ENCODE measurements around the gene PDGFRB. TPM values are rescaled to one million over a fixed set of nuclear protein-coding genes. Genes with fewer than 3 reads are reported as not detected.
A peak's percentile ranks its signal among the peaks of the same experiment; 100 is the strongest.

PDGFRB gene
- total RNA-seq, 1 donor from 2014 or later: 1.0 TPM

- Mint-ChIP-seq H3K27ac (no peak overlapping the region), H3K36me3 (ENCODE audit: low read depth) (no peaks in the 10 kb centered on the region), H3K4me1 (ENCODE audit: low read depth) (no peaks in the 10 kb centered on the region), H3K27me3 (ENCODE audit: insufficient read depth) (peaks cover 43% of the 10 kb centered on the region), H3K9me3 (no peaks in the 10 kb centered on the region), H3K4me3 (no peak overlapping the region)
- intact Hi-C loops (cut with micrococcal nuclease): no loop called here
- DNase-seq (ENCODE audit: low spot score): no peak
These were observed 10.5 kb upstream of the PDGFRB start for GRCh38 chr5:150166037-150166649.

GRCh38 chr5:150164211-150164980, 8.8 kb upstream of the PDGFRB start:
- intact Hi-C loops (cut with micrococcal nuclease): no loop called here
- peaks cover 39% of the 10 kb centered on the region for H3K27me3 Mint-ChIP-seq (ENCODE audit: insufficient read depth)
- no peaks in the 10 kb centered on the region for H3K4me1 Mint-ChIP-seq (ENCODE audit: low read depth)
- DNase-seq (ENCODE audit: low spot score): no peak
- H3K4me3 Mint-ChIP-seq: no peak overlapping the region
- H3K36me3 Mint-ChIP-seq (ENCODE audit: low read depth): no peaks in the 10 kb centered on the region
- no peak overlapping the region for H3K27ac Mint-ChIP-seq
- H3K9me3 Mint-ChIP-seq: no peaks in the 10 kb centered on the region

GRCh38 chr5:150163547-150164059, 8.0 kb upstream of the PDGFRB start:
- Mint-ChIP-seq H3K9me3 (no peaks in the 10 kb centered on the region), H3K27me3 (ENCODE audit: insufficient read depth) (peaks cover 33% of the 10 kb centered on the region), H3K36me3 (ENCODE audit: low read depth) (no peaks in the 10 kb centered on the region), H3K4me1 (ENCODE audit: low read depth) (no peaks in the 10 kb centered on the region), H3K4me3 (no peak overlapping the region), H3K27ac (no peak overlapping the region)
- intact Hi-C loops (cut with micrococcal nuclease): no loop called here
- DNase-seq (ENCODE audit: low spot score): no peak

GRCh38 chr5:150163035-150163434, 7.4 kb upstream of the PDGFRB start:
- peaks cover 27% of the 10 kb centered on the region for H3K27me3 Mint-ChIP-seq (ENCODE audit: insufficient read depth)
- intact Hi-C loops (cut with micrococcal nuclease): no loop called here
- no peak overlapping the region for H3K4me3 Mint-ChIP-seq
- H3K27ac Mint-ChIP-seq: no peak overlapping the region
- no peak for DNase-seq (ENCODE audit: low spot score)
- no peaks in the 10 kb centered on the region for H3K4me1 Mint-ChIP-seq (ENCODE audit: low read depth)
- no peaks in the 10 kb centered on the region for H3K9me3 Mint-ChIP-seq
- H3K36me3 Mint-ChIP-seq (ENCODE audit: low read depth): no peaks in the 10 kb centered on the region

- no peak overlapping the region for H3K4me3 Mint-ChIP-seq
- no peak for DNase-seq (ENCODE audit: low spot score)
- H3K27me3 Mint-ChIP-seq (ENCODE audit: insufficient read depth): peaks cover 18% of the 10 kb centered on the region
- no peak overlapping the region for H3K27ac Mint-ChIP-seq
- H3K36me3 Mint-ChIP-seq (ENCODE audit: low read depth): no peaks in the 10 kb centered on the region
- H3K9me3 Mint-ChIP-seq: no peaks in the 10 kb centered on the region
- no peaks in the 10 kb centered on the region for H3K4me1 Mint-ChIP-seq (ENCODE audit: low read depth)
- intact Hi-C loops (cut with micrococcal nuclease): no loop called here
These were observed 6.5 kb upstream of the PDGFRB start for GRCh38 chr5:150162142-150162513.

- intact Hi-C loops (cut with micrococcal nuclease): loop anchor here (1.0 kb wide), 3 partner anchors 57 to 275 kb away; no protein-coding TSS in a partner anchor
- H3K4me3 Mint-ChIP-seq: no peak overlapping the region
- peaks cover 21% of the 10 kb centered on the region for H3K27me3 Mint-ChIP-seq (ENCODE audit: insufficient read depth)
- H3K9me3 Mint-ChIP-seq: no peaks in the 10 kb centered on the region
- H3K36me3 Mint-ChIP-seq (ENCODE audit: low read depth): no peaks in the 10 kb centered on the region
- peak; percentile 68 for DNase-seq (ENCODE audit: low spot score)
- no peak overlapping the region for H3K27ac Mint-ChIP-seq
- H3K4me1 Mint-ChIP-seq (ENCODE audit: low read depth): no peaks in the 10 kb centered on the region
These were observed 5.8 kb upstream of the PDGFRB start for GRCh38 chr5:150161242-150162141.

- H3K36me3 Mint-ChIP-seq (ENCODE audit: low read depth): no peaks in the 10 kb centered on the region
- no peak overlapping the region for H3K4me3 Mint-ChIP-seq
- intact Hi-C loops (cut with micrococcal nuclease): loop anchor here (1.0 kb wide), 3 partner anchors 58 to 276 kb away; no protein-coding TSS in a partner anchor
- H3K27ac Mint-ChIP-seq: no peak overlapping the region
- peaks cover 7% of the 10 kb centered on the region for H3K4me1 Mint-ChIP-seq (ENCODE audit: low read depth)
- peaks cover 19% of the 10 kb centered on the region for H3K27me3 Mint-ChIP-seq (ENCODE audit: insufficient read depth)
- no peak for DNase-seq (ENCODE audit: low spot score)
- H3K9me3 Mint-ChIP-seq: no peaks in the 10 kb centered on the region
These were observed 4.9 kb upstream of the PDGFRB start for GRCh38 chr5:150160448-150161081.

- Mint-ChIP-seq H3K4me3 (no peak overlapping the region), H3K9me3 (no peaks in the 10 kb centered on the region), H3K27ac (no peak overlapping the region), H3K27me3 (ENCODE audit: insufficient read depth) (peaks cover 21% of the 10 kb centered on the region), H3K4me1 (ENCODE audit: low read depth) (peaks cover 7% of the 10 kb centered on the region), H3K36me3 (ENCODE audit: low read depth) (no peaks in the 10 kb centered on the region)
- DNase-seq (ENCODE audit: low spot score): no peak
- intact Hi-C loops (cut with micrococcal nuclease): no loop called here
These were observed 4.1 kb upstream of the PDGFRB start for GRCh38 chr5:150159741-150160179.

GRCh38 chr5:150159031-150159430, 3.4 kb upstream of the PDGFRB start:
- no peak overlapping the region for H3K4me3 Mint-ChIP-seq
- H3K27ac Mint-ChIP-seq: no peak overlapping the region
- intact Hi-C loops (cut with micrococcal nuclease): no loop called here
- peaks cover 13% of the 10 kb centered on the region for H3K4me1 Mint-ChIP-seq (ENCODE audit: low read depth)
- DNase-seq (ENCODE audit: low spot score): no peak
- peaks cover 16% of the 10 kb centered on the region for H3K27me3 Mint-ChIP-seq (ENCODE audit: insufficient read depth)
- no peaks in the 10 kb centered on the region for H3K36me3 Mint-ChIP-seq (ENCODE audit: low read depth)
- H3K9me3 Mint-ChIP-seq: no peaks in the 10 kb centered on the region

- no peak overlapping the region for H3K4me3 Mint-ChIP-seq
- intact Hi-C loops (cut with micrococcal nuclease): no loop called here
- no peaks in the 10 kb centered on the region for H3K36me3 Mint-ChIP-seq (ENCODE audit: low read depth)
- H3K9me3 Mint-ChIP-seq: no peaks in the 10 kb centered on the region
- no peak overlapping the region for H3K27ac Mint-ChIP-seq
- peaks cover 16% of the 10 kb centered on the region for H3K27me3 Mint-ChIP-seq (ENCODE audit: insufficient read depth)
- no peak for DNase-seq (ENCODE audit: low spot score)
- H3K4me1 Mint-ChIP-seq (ENCODE audit: low read depth): peaks cover 19% of the 10 kb centered on the region
These were observed 2.7 kb upstream of the PDGFRB start for GRCh38 chr5:150158170-150158949.

GRCh38 chr5:150157168-150157567, 1.5 kb upstream of the PDGFRB start:
- H3K36me3 Mint-ChIP-seq (ENCODE audit: low read depth): no peaks in the 10 kb centered on the region

GRCh38 chr5:150156540-150156939, 895 bp upstream of the PDGFRB start:
- Mint-ChIP-seq H3K36me3 (ENCODE audit: low read depth) (no peaks in the 10 kb centered on the region), H3K9me3 (no peaks in the 10 kb centered on the region), H3K27ac (no peak overlapping the region), H3K4me3 (peak overlapping the region; percentile 77), H3K4me1 (ENCODE audit: low read depth) (peaks cover 21% of the 10 kb centered on the region), H3K27me3 (ENCODE audit: insufficient read depth) (peaks cover 16% of the 10 kb centered on the region)
- intact Hi-C loops (cut with micrococcal nuclease): no loop called here
- no peak for DNase-seq (ENCODE audit: low spot score)

More at GRCh38 chr5:150157168-150157567, 1.5 kb upstream of the PDGFRB start:
- peaks cover 16% of the 10 kb centered on the region for H3K27me3 Mint-ChIP-seq (ENCODE audit: insufficient read depth)
- no peak for DNase-seq (ENCODE audit: low spot score)
- H3K4me3 Mint-ChIP-seq: no peak overlapping the region
- H3K9me3 Mint-ChIP-seq: no peaks in the 10 kb centered on the region
- intact Hi-C loops (cut with micrococcal nuclease): no loop called here
- H3K4me1 Mint-ChIP-seq (ENCODE audit: low read depth): peaks cover 21% of the 10 kb centered on the region
- no peak overlapping the region for H3K27ac Mint-ChIP-seq

Measured in activated T-helper 1 cell treated with anti-CD3 and anti-CD28 coated beads, Interleukin-12 subunit alpha, Interleukin-12 subunit beta, Interleukin-2, Interleukin-4 antibody, amounts not matched to agents 30 ng/mL and 10 ng/mL and 1 ng/mL, durations not matched to agents 14 hours and 24 hours and 36 hours (primary cell).